Trophoblast cell (in vitro differentiated cells and primary cell): ENCODE results near the gene NATD1.
"Not testable (repeated sequence)": the region's sequence is repeated elsewhere in the genome, so short reads cannot be mapped to it uniquely, and the experiment has no call there.

Experiments used
- DNase-seq, 2 donors: peaks; one replicate each; pipeline ENCODE4 v3.0.0-alpha.2; 2016
- H2AFZ ChIP-seq: 2 replicates; pipeline ENCODE4 v1.6.1; 2013; ENCODE audit warnings: low read length, moderate library complexity, mild to moderate bottlenecking; ENCODE audit not compliant: insufficient read depth, poor library complexity
- H2AK5ac ChIP-seq: 2 replicates; pipeline ENCODE4 v1.6.1; 2013; ENCODE audit warnings: mild to moderate bottlenecking, low read length
- H2BK120ac ChIP-seq: 2 replicates; pipeline ENCODE4 v1.6.1; 2013; ENCODE audit warnings: low read length, mild to moderate bottlenecking, moderate library complexity; ENCODE audit not compliant: insufficient read depth, poor library complexity
- H2BK12ac ChIP-seq: 2 replicates; pipeline ENCODE4 v1.6.1; 2013; ENCODE audit warnings: mild to moderate bottlenecking, low read length, moderate library complexity
- H2BK5ac ChIP-seq: 2 replicates; pipeline ENCODE4 v1.6.1; 2013; ENCODE audit warnings: low read length, low read depth, moderate library complexity, mild to moderate bottlenecking; ENCODE audit not compliant: poor library complexity
- H3K14ac ChIP-seq: 2 replicates; pipeline ENCODE4 v1.6.1; 2013; ENCODE audit warnings: mild to moderate bottlenecking, low read length
- H3K18ac ChIP-seq: 2 replicates; pipeline ENCODE4 v1.6.1; 2013; ENCODE audit warnings: mild to moderate bottlenecking, low read length
- H3K23ac ChIP-seq: 2 replicates; pipeline ENCODE4 v1.6.1; 2013; ENCODE audit warnings: low read length
- H3K27ac ChIP-seq: 2 replicates; pipeline ENCODE4 v1.5.1; 2013; ENCODE audit warnings: low read depth, mild to moderate bottlenecking, inconsistent platforms, low read length, moderate library complexity
- H3K27me3 ChIP-seq: 2 replicates; pipeline ENCODE4 v1.6.1; 2013; ENCODE audit warnings: inconsistent platforms, mild to moderate bottlenecking, low read length, moderate library complexity; ENCODE audit not compliant: insufficient read depth
- H3K36me3 ChIP-seq, 2 experiments: 1 replicate in 1 of 2; 2 replicates in 1 of 2; pipeline ENCODE4 v1.6.1; 2013; ENCODE audit warnings: low read length in 2 of 2, mild to moderate bottlenecking in 2 of 2, moderate library complexity in 1 of 2; ENCODE audit not compliant: insufficient read depth in 2 of 2, control insufficient read depth in 1 of 2
- H3K4ac ChIP-seq: 2 replicates; pipeline ENCODE4 v1.6.1; 2013; ENCODE audit warnings: low read depth, mild to moderate bottlenecking, low read length, moderate library complexity
- H3K4me1 ChIP-seq, 2 experiments: 1 replicate in 1 of 2; 2 replicates in 1 of 2; pipeline ENCODE4 v1.6.1; 2013; ENCODE audit warnings: low read length in 2 of 2, mild to moderate bottlenecking in 2 of 2, moderate library complexity in 1 of 2; ENCODE audit not compliant: insufficient read depth in 2 of 2, control insufficient read depth in 1 of 2
- H3K4me2 ChIP-seq: 2 replicates; pipeline ENCODE4 v1.6.1; 2013; ENCODE audit warnings: inconsistent platforms, mild to moderate bottlenecking, low read length, moderate library complexity
- H3K4me3 ChIP-seq: 2 replicates; pipeline ENCODE4 v1.5.1; 2013; ENCODE audit warnings: mild to moderate bottlenecking, low read depth, low read length, inconsistent platforms
- H3K79me1 ChIP-seq: one replicate; pipeline ENCODE4 v1.6.1; 2013; ENCODE audit warnings: low read length
- H3K79me2 ChIP-seq: 2 replicates; pipeline ENCODE4 v1.6.1; 2013; ENCODE audit warnings: low read length, mild to moderate bottlenecking; ENCODE audit not compliant: control insufficient read depth, insufficient read depth, poor library complexity
- H3K9ac ChIP-seq: 2 replicates; pipeline ENCODE4 v1.6.1; 2013; ENCODE audit warnings: mild to moderate bottlenecking, low read length
- H3K9me3 ChIP-seq: 2 replicates; pipeline ENCODE4 v1.6.1; 2013; ENCODE audit warnings: low read depth, mild to moderate bottlenecking, control low read depth, inconsistent platforms, low read length; ENCODE audit not compliant: insufficient read depth
- H4K12ac ChIP-seq: 2 replicates; pipeline ENCODE4 v1.6.1; 2013; ENCODE audit warnings: low read depth, mild to moderate bottlenecking, low read length, moderate library complexity
- H4K8ac ChIP-seq: 2 replicates; pipeline ENCODE4 v1.6.1; 2013; ENCODE audit warnings: low read depth, mild to moderate bottlenecking, low read length, moderate library complexity
- H4K91ac ChIP-seq: one replicate; pipeline ENCODE4 v1.6.1; 2013; ENCODE audit warnings: low read depth, mild to moderate bottlenecking, low read length, moderate library complexity
- WGBS: extraction: QIAGEN DNeasy Blood & Tissue Kit; methylation state at CpG from one replicate; pipeline ENCODE4 v1.1.7; 2013; ENCODE audit warnings: missing lambda C conversion rate; ENCODE audit not compliant: insufficient read length, insufficient coverage; ENCODE audit errors: extremely low coverage; 5-methylcytosine and 5-hydroxymethylcytosine counted together

Gene NATD1

GRCh38 chr17:21192414-21192813, 60.8 kb downstream of the NATD1 start:
- H4K91ac ChIP-seq, H3K79me2 ChIP-seq, H3K4me1 ChIP-seq, H3K18ac ChIP-seq, H4K12ac ChIP-seq, H3K79me1 ChIP-seq, H3K23ac ChIP-seq, H3K9me3 ChIP-seq, H2BK120ac ChIP-seq, H3K14ac ChIP-seq, H2AK5ac ChIP-seq, H3K9ac ChIP-seq, H3K4ac ChIP-seq, H3K27ac ChIP-seq, H2BK12ac ChIP-seq, H4K8ac ChIP-seq, H2BK5ac ChIP-seq, H3K27me3 ChIP-seq, DNase-seq, H3K4me3 ChIP-seq, H3K4me2 ChIP-seq, H2AFZ ChIP-seq: not testable (repeated sequence)
- WGBS: no CpG with 5 or more reads among the region's 7 CpGs
- peaks cover 10 to 20% of the 10 kb centered on the region in 2 experiments for H3K36me3 ChIP-seq

GRCh38 chr17:21191698-21192097, 61.5 kb downstream of the NATD1 start:
- no peaks in the 10 kb centered on the region for H3K79me1 ChIP-seq
- H3K36me3 ChIP-seq: peaks cover 6 to 14% of the 10 kb centered on the region in 2 experiments
- H3K4ac ChIP-seq: no peak overlapping the region
- no peaks in the 10 kb centered on the region for H3K79me2 ChIP-seq
- no peak overlapping the region for H2BK12ac ChIP-seq
- H2BK5ac ChIP-seq: no peak overlapping the region
- no peak for DNase-seq
- WGBS: no CpG with 5 or more reads among the region's 2 CpGs
- no peak overlapping the region for H2AK5ac ChIP-seq
- no peak overlapping the region for H4K91ac ChIP-seq
- no peak overlapping the region for H2BK120ac ChIP-seq
- no peak overlapping the region for H2AFZ ChIP-seq
- H3K9ac ChIP-seq: no peak overlapping the region
- H3K9me3 ChIP-seq: peaks cover 3% of the 10 kb centered on the region
- no peak overlapping the region for H3K23ac ChIP-seq
- no peak overlapping the region for H3K27ac ChIP-seq
- H3K4me1 ChIP-seq: peaks cover 3 to 4% of the 10 kb centered on the region in 2 experiments
- H3K14ac ChIP-seq: no peak overlapping the region
- H4K12ac ChIP-seq: no peak overlapping the region
- no peak overlapping the region for H3K18ac ChIP-seq
- H4K8ac ChIP-seq: no peak overlapping the region
- H3K4me2 ChIP-seq: no peak overlapping the region
- no peaks in the 10 kb centered on the region for H3K27me3 ChIP-seq
- no peak overlapping the region for H3K4me3 ChIP-seq

- Histone ChIP-seq H3K9ac (no peak overlapping the region), H3K23ac (no peak overlapping the region), H3K79me1 (no peaks in the 10 kb centered on the region), H3K14ac (no peak overlapping the region), H3K27ac (no peak overlapping the region), H3K4me3 (no peak overlapping the region), H3K4me2 (no peak overlapping the region), H4K91ac (no peak overlapping the region), H3K79me2 (no peaks in the 10 kb centered on the region), H3K4ac (no peak overlapping the region), H2BK120ac (no peak overlapping the region), H2BK5ac (no peak overlapping the region), H2AFZ (no peak overlapping the region), H3K4me1 (peaks cover 0 to 2% of the 10 kb centered on the region in 2 experiments), H4K12ac (no peak overlapping the region), H2BK12ac (no peak overlapping the region), H3K36me3 (peaks cover 6 to 14% of the 10 kb centered on the region in 2 experiments), H3K18ac (no peak overlapping the region), H2AK5ac (no peak overlapping the region), H3K9me3 (no peaks in the 10 kb centered on the region), H3K27me3 (no peaks in the 10 kb centered on the region), H4K8ac (no peak overlapping the region)
- no CpG with 5 or more reads among the region's 6 CpGs for WGBS
- no peak for DNase-seq
Measured at GRCh38 chr17:21190078-21190477, 63.1 kb downstream of the NATD1 start.

- no peaks in the 10 kb centered on the region for H3K79me2 ChIP-seq
- H3K4me1 ChIP-seq: no peaks in the 10 kb centered on the region
- no peak overlapping the region for H2AK5ac ChIP-seq
- no peak for DNase-seq
- peaks cover 9 to 15% of the 10 kb centered on the region in 2 experiments for H3K36me3 ChIP-seq
- no peaks in the 10 kb centered on the region for H3K9me3 ChIP-seq
- H4K12ac ChIP-seq: no peak overlapping the region
- WGBS: no CpG with 5 or more reads among the region's 4 CpGs
- H4K8ac ChIP-seq: no peak overlapping the region
- H3K4me2 ChIP-seq: no peak overlapping the region
- H3K9ac ChIP-seq: no peak overlapping the region
- H3K27me3 ChIP-seq: no peaks in the 10 kb centered on the region
- H2BK12ac ChIP-seq: no peak overlapping the region
- no peak overlapping the region for H2BK5ac ChIP-seq
- no peak overlapping the region for H4K91ac ChIP-seq
- H3K18ac ChIP-seq: no peak overlapping the region
- no peak overlapping the region for H2BK120ac ChIP-seq
- H3K14ac ChIP-seq: no peak overlapping the region
- H3K4ac ChIP-seq: no peak overlapping the region
- H3K79me1 ChIP-seq: no peaks in the 10 kb centered on the region
- no peak overlapping the region for H2AFZ ChIP-seq
- no peak overlapping the region for H3K23ac ChIP-seq
- H3K4me3 ChIP-seq: no peak overlapping the region
- H3K27ac ChIP-seq: no peak overlapping the region
Measured at GRCh38 chr17:21189361-21189760, 63.8 kb downstream of the NATD1 start.
